Hindlimb muscle (tissue), 1 donor: ENCODE results near the gene ITIH5. TPM values are rescaled to one million over a fixed set of nuclear protein-coding genes. Genes with fewer than 3 reads are reported as not detected.

ENCODE experiments used
- DNase-seq: peaks from one replicate; pipeline ENCODE4 v3.0.0-alpha.2; 2013
- polyA plus RNA-seq: library from polyadenylated mRNA; unstranded; fragments of 120-200 nt; gene quantifications from one replicate; pipeline ENCODE4 v1.2.1, GENCODE V29; 2013; ENCODE audit not compliant: insufficient read length

The ITIH5 gene
- polyA plus RNA-seq, 1 donor: 42.2 TPM

DNA sequence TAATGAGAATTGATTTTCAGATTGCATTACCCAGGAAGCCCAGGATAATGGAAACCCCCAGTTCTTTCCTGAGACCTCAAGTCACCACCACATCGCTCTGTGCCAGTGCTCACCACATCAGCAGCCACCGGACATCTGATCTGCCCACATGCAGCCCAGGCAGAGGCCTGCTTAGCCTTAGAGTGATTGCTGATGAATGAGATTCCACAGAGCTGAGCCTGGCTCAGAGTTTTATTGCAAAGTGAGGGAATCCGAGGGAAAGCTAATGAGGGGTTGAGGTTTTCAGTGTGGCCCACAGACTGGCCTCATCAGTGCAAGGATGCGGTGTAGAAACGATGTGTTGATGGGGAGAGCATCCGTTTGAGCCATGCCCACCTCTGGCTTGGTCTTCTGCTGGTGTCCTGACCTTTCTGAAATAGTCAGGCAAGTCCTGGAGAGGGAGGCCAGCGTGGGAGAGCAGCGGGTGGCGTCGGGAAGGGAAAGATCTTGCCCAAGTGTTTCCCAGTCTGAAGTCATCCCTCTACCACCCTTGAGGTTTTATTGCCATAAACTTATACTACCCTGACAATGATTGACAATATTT lies 120.3 kb downstream of the ITIH5 start:
- DNase-seq: no peak

DNA sequence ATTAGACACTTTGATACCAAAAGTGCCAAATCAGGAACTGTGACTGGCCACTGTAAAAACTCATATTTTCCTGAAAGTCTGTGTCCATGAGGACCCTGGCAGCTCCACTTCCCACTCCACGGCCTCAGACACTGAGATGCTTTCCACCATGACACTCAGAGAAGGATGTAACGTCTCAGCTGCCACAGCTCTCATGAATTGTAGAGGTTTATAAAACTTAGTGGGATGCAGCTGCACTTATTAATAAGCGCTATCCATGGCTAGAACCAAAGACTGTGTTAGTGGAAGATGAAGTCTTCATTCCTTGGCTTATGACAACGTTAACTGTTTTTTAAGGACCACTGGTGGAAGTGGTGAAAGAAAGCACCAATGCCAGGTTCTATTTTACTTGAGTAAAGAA lies 121.0 kb downstream of the ITIH5 start:
- DNase-seq: no peak

DNA sequence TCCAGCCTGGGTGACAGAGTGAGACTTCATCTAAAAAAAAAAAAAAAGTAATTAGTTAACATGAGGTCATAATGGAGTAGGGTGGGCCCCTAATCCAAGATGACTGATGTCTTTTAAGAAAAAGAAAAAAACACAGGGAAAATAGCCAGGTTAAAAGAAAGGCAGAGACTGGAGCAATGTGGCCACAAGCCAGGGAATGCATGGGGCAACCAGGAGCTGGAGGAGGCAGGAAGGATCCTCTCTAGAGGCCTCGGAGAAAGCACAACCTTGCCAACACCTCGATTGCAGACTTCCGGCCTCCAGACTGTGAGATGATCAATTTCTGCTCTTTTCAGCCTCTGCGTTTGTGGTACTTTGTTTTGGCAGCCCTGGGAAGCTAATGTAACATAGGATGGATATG lies 121.5 kb downstream of the ITIH5 start:
- no peak for DNase-seq

DNA sequence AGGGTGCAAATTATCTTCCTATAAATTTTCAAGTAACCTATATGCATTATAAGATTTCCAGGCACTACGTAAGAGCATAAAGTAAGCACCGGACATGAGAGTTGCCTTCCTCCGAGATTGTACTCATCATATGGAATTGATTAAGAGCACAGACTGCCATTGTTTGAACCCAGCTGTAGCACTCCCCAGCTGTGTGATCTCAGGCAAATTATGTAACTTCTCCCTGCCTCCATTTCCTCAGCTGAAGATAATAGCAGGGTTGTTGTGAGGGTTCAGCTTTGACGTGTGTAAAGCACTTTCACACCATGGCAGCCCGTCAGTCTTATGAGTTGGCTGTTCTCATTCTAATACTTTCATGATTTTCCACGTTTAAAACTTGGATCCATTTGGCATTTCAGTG lies 122.6 kb downstream of the ITIH5 start:
- DNase-seq: no peak

DNA sequence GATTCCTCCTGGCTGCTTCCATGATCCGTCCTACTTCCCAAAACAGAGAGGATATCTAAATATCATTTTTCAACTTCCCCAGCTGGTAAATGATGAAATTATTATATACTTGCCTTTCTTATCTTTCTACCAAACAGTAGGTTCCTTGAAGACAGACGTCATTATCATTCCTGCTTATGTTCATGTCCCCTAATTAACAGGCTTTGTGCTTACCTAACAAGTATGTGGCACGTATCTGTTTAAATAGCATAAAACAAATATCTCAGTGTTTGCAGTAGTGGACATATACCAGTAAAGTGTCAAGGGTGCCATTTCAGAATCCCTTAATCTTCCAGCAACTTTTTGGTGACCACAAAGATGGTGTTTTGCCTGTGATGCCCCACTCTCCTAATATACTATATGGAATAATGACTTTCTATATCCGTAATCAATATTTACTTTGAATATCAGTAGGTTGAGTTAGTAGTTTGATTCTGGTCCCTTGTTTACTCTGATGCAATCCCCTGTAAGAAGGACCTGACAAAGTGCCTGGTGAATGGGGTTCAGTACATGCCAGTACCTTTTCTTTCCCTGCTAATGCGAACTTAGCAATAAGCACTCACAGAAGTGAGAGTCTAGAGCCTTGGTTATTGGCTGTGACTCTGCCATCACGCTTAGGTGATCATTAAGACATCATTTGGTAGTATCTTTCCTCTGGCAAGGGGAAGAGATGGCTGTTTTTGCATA lies 124.4 kb downstream of the ITIH5 start:
- DNase-seq: no peak

DNA sequence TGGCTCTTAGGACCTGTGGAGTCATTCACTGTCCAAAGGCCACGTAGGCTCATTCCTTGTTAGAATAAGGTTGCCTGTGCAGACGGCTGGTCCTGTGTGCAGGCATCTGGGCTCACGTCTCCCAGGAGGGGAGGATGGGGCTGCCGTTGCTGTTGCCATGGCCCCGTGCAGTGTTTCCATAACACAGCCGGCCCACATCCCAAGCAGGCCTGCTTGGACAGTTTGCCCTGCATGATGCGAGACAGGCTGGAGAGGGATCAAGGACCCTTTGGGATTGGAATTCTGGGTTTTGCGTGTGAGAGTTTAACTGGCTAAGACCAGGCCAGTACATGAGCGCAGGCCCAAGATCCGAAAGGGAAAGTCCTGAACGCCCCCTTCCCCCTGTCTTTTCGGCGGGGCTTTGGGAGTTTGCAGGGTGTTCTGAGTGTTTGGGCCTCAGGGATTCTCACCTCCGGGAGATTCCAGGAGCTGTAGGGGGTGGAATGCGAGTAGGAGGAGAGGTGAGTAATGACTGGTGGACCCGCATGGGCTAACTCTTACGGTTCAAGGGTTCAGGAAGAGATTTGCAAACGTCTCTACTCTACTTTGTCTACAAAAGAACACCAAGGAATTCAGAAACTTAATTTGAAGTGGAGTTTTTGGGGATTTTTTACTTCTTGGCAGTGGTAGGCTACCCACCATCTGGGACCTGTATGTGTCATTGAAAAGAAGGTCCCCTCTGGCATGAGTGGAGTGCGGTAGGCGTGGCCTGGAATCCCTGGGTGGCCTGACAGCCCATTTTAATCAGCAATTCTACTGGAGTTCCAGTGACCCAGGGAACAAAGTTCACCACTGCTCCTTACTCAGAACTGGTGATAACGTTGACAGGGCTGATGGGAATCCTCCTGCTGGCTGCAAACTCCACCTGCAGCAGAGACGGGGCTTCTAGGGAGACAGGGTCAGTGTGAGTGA lies 125.4 kb downstream of the ITIH5 start:
- peak; percentile 86 for DNase-seq

DNA sequence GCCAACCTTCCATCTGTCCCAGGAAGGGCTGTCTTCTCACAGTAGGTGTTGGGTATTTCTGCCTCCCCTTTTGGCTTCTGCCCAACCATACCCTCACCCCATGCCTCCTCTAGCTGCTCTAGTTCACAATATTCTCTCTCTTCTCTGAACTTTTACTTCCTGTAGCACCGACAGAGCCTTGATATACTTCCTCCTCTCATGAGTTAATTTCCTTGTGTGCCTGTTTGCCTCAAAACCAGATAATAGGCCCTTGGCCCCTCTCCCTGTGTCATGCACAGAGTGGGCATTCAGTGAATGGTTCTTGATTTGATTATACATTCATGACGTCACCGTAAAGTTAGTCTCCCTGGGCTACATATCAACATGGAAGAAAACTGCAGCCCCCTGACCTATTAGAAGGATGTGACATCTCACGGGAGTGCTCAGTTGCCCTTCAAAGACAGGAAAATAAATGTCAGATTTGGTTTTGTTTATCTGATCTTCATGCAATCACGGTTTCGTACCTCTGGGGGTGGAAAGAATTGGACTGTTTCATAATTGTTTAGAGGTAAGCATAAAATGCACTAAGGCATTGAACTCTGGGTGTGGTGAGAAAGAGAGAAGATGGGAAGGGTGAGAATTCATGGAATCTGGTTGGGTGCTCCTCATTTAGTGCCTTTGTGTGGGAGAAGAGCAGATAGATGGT lies 127.7 kb downstream of the ITIH5 start:
- DNase-seq: no peak

DNA sequence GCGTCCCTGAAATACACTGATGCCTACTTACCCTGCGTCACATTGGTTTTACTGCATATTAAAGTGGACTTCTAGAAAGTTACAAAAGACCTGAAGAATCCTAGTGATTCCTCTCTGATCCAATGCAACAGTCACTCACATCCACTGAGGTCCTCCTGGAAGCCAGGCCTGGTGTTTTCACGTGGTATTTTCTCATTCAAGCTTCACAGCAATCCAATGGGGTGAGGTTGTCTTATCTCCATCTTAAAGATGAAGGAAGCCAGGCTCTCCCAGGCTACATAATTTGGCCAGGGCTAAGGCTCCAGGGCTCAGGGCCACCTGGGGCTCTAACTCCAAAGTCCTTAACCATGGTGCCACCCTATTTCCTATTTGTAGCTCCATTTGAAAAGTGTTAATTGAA lies 129.6 kb downstream of the ITIH5 start:
- DNase-seq: no peak

DNA sequence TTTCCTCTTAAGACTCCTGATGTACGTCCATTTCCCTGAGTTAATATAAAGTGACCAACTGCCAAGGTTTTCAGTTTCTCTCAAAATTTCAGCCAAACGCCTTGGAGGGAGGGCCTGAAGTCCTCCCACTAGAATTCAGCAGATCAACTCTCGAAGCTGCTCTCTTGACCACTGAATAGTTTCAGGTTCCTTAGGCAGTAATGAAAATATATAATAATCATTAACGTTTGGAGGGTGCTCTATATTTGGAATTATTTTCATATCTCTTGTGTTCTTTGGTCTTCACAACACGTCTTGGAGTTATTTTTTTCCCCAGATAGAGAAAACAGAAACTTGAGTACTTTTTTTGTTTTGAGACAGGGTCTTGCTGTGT lies 132.3 kb downstream of the ITIH5 start:
- DNase-seq: no peak

DNA sequence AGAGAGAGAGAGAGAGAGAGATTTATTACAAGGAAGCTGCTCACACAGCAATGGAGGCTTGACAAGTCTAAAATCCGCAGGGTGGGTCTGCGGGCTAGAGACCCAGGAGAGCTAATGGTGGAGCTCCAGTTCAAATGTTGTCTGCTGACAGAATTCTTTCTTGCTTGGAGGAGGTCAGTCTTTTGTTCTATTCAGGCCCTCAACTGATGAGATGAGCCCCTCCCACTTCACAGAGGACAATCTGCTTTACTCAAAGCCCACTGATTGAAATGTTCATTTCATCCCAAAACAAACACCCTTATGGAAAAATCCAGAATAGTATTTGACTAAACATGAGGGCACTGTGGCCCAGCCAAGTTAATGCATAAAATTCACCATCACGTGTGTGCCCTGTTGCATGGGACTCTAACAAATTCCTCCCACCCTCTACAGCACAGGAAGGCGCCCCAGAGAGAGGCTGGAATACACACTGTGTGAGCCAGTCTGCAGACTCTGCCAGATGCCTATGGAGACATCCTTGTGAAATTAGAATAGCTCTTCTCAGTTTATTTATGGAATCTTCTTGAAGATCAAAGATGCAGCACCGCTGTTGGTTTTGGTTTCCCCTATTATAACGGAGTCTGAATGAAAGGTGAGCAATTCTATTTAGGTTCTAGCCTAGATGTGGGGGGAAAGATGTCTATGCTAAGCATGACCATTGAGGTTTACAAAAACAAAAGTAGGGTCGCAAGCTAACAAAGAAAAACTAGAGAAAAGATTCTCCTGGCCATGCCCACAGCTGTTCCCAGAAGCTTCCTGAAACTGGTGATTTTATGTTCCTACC lies 132.9 kb downstream of the ITIH5 start:
- DNase-seq: no peak

DNA sequence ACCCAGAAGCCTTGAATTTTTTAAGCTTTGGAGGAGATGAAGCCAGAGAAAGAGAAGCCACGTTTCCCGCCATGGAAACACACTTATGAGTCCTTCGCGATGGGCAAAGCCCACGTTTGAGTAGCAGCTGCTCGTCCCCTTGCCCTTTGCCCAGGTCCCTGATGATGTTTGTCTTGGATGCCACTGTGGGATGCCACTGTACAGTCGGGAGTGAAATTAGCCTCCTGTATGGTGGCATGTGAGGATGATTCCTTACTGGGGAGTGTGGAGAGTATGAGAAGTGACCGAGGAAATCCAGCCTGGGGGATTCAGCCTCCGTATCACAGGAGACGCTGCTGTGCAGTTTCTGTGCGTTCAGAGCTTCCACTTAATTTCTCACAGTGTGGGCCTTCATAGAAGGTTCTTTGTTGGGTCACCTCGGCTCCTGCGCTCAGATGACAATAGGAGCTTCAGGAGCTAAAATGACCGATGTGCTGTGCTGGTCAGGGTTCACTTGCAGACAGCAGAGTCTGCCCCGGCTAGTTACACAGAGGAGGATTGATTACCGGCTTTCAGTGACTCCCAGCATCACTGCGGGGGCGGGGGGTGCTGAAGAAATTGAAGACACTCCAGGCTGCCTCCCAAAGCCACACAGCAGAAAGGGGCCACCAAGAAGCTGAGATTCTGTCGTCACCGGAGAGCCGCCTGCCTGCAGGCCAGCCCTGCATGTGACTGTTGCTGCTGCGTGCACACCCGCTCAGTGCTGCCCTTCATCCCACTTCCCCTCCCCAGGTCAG lies 133.9 kb downstream of the ITIH5 start:
- DNase-seq: no peak

DNA sequence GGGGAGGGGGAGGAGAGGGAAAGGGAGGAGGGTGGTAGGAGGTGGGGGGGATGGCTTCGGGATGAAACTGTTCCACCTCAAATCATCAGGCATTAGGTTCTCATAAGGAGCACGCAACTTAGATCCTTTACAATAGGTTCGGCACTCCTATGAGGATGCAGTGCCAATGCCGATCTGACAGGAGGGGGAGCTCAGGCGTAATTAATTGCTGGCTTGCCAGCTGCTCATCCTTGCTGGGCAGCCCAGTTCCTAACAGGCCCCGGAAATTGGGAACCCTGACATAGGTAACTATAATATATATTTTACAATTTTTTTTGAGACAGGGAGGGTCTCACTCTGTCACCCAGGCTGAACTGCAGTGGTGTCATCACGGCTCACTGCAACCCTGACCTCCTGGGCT lies 137.1 kb downstream of the ITIH5 start:
- DNase-seq: no peak

DNA sequence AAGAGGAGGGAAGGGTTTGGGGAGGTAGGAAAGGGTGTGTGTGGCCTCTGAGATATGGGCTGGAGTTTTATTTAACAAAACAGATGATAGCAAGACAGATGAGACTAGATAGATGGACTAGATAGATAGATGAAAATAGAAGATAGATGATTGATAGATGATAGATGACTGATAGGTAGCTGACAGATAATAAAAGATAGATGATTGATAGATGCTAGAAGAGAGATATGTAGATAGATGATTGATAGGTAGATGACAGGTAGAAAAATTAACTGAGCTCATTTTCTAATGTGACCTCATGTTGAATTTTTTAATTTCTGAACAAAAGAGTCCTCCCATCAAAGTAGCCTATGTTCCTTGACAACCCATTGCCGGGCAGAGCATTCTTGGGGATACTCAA lies 139.3 kb downstream of the ITIH5 start:
- no peak for DNase-seq

DNA sequence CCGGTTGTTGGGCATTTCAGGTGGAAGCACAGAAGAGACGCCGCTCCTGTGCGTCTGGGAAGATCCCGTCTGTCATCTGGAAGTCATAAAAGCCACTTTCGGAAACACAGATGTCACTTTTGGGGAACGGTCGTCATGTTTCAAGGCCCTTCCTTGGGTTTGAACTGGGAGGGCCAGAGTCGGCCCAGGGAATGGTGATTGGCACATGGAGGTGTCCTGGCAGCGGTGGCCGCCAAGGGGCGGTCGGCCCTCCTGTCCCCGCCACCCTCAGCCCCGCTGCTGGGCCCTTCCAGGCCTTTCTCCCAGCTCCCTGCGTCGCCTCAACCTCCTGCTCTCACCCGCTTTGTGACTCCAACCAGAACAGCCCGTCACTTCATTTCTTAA lies 140.8 kb downstream of the ITIH5 start:
- DNase-seq: no peak

DNA sequence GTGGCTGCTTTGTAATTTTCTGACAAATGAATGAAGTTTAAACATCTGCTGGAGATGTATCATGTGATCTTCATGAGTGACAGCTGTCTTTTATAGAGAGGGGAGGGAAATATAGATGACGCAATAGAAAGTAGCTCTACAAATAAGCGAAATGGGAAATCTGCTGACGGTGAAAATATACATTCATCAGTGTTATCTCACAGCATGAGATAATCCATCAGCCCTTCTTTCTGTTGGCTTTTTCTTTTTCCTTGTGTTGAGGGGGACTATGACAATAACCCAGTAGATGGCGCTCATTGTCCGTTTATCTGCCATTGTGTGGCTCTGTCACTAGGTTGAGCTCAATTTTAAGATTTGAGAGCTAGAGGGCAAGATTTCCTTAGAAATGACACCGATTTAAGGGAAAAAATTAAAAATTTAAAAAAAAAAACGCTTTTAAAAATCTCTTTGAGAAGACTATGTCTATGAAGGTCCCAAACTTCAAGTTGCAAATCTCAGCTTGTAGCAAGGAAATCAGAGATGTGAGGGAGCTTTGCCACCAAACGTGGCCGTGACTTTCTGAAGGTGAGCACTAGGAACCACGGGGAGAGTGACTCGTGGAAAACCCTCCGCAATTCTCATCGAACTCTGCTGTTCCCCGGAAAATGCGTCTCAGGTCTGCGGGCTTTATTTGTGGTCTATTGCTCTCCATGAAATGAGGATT lies 141.3 kb downstream of the ITIH5 start:
- peak; percentile 84 for DNase-seq

DNA sequence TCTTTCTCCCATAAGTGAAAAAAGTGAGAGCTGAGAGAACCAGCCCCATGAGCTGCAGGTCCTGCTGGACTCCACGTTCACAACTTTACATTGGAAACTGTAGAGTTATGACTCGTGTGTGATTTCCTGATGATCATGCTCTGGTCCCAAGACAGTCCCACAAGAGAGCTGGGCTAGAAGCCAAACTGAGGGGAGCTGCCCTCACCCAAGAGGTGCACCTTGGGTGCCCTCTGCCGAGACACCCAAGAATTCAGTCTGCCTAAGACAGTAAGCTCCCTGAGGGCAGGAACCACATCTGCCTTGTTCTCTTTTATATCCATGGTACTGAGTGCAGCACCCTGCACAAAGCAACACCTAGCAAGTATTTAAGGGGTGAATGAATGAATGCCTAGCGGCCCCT lies 143.1 kb downstream of the ITIH5 start:
- DNase-seq: no peak

DNA sequence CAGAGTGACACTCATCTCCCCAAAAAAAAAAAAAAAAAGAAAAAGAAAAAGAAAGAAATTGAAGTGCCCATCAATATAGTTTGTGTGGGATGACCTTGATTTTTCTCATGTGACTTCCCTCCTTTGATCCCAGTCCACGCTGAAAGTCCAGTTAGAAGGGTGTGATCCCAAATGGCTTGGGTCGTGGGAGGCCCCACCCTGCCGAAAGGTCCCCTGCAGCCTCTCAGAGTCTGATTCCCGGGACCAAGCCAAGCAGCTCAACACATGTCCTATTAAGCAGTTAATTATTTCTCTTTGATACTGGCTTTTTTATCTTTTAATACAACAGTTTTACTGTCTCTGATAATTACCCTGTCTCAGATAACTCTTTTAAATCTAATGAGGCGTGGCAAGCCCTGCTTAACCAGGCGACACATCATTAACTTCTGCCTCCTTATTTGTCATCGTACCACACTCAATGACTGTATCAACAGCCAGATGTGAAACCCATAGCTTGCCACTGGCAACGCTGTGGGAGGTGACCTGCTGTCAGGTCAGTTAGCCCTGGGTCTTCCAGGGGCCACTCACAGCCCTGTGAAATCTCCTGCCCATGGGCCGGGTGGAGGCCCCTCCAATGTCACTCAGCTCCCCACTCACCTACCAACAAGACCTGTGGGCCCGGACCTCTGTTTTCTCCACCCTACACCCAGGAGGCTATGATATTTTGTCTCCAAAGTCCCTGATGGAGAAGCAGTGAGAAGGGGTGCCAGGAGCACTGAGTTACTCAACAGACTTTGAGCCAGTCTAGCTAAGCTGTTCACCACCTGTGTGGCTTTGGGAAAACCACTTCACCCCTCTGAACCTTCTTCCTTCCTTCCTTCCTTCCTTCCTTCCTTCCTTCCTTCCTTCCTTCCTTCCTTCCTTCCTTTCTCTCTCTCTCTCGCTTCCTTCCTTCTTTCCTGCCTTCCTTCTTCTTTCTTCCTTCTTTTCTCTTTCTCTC lies 146.0 kb downstream of the ITIH5 start:
- no peak for DNase-seq

DNA sequence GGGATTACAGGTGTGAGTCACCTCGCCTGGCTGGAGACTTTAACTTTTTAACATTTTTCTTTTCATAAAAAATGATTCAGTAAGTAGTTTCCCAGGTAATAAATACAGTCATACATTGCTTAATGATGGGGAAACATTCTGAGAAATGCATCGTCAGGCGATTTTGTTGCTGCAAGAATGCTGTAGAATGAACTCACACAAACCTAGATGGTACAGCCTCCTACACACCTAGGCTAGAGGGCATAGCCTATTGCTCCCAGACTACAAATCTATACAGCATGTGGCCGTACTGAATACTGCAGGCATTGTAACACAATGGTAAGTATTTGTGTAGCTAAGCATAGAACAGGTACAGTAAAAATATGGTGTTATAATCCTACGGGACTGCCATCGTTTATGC lies 147.4 kb downstream of the ITIH5 start:
- DNase-seq: no peak

DNA sequence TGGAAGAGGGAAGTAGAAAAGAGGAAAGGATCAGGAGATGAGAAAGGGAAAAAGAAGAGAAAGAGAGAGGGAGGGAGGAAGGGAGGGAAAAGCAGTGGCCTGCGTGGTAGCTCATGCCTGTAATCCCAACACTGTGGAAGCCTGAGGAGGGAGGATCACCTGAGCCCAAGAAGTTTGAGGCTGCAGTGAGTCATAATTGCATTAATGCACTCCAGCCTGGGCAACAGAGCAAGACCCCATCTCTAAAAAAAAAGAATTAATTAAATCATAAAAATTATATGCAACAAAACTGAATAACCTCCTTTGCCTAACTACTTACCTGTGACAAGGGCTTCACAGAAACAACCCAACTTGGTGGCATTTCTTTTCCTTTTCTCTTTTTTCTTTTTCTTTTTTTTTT lies 148.1 kb downstream of the ITIH5 start:
- no peak for DNase-seq
